GM23248 (cell line): Measurements from ENCODE around the gene FASTKD1.

Source experiments
- EZH2 ChIP-seq: fragments of 200-600 bp; sonication (generic); IDR thresholded peaks from 2 replicates; pipeline ENCODE4 v1.6.1; 2018; ENCODE audit warnings: antibody characterized with exemption, mild to moderate bottlenecking; ENCODE audit not compliant: insufficient read depth, poor library complexity, severe bottlenecking
- EZH2phosphoT487 ChIP-seq: fragments of 200-600 bp; sonication (generic); IDR thresholded peaks from 2 replicates; pipeline ENCODE4 v1.6.1; 2018; ENCODE audit warnings: antibody characterized with exemption, moderate library complexity, mild to moderate bottlenecking, low read depth; ENCODE audit not compliant: insufficient read depth

DNA sequence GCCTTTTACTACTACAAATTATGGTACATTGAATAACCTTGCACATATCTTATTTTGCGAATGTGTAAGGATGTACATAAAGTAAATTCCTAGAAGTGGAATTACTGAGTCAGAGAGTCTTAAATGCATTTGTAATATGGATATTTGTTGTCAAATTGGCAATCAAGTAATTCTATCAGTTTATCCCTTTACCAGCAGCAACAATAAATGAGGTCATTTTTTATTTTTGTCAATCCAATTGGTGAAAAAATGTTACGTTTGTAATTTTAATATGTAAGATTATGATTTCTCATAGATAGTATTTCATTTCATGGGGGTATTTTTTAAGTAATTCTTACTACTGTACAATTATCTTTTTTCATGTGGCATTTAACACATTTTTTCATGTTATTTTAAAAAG is 25.3 kb upstream of the FASTKD1 start:
- no peak for TF ChIP-seq EZH2
- no peak for TF ChIP-seq EZH2phosphoT487
